ENCODE results near the gene OPN4.

DNA sequence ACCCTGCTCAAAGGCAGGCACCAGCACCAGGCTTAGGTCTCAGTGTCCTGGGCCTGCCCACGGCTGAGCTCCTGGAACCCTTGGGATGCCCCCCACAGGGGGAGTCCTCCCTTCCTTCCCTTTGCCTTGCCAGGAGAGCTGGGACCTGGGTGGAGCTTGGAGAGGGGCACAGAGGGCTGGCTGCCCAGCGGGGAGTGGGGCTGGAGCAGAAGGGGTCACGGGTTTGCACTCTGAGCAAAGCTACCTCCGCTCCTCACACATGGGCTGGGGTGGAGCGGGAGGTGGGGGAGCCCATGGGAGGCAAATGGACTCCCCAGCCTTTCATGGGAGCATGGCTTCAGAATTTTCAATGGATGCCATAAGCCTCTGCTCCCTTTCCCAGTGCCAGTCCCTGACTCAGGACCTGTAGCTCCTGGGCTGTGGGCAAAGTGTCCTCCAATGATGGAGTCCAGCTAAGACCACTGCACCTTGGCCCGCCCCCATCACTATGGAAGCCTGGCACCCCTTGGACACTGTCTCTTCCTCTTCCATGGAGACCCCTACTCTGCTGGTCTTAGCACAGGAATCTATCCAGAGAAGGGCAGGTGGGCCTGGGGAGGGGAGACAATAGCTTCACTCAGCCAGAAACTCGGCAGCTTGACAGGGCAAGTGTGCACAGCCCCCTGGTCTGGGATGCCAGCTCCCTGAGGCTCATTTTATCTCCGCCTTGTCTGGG, 53.9 kb downstream of the OPN4 start:
- TF ChIP-seq, protein P1, sequence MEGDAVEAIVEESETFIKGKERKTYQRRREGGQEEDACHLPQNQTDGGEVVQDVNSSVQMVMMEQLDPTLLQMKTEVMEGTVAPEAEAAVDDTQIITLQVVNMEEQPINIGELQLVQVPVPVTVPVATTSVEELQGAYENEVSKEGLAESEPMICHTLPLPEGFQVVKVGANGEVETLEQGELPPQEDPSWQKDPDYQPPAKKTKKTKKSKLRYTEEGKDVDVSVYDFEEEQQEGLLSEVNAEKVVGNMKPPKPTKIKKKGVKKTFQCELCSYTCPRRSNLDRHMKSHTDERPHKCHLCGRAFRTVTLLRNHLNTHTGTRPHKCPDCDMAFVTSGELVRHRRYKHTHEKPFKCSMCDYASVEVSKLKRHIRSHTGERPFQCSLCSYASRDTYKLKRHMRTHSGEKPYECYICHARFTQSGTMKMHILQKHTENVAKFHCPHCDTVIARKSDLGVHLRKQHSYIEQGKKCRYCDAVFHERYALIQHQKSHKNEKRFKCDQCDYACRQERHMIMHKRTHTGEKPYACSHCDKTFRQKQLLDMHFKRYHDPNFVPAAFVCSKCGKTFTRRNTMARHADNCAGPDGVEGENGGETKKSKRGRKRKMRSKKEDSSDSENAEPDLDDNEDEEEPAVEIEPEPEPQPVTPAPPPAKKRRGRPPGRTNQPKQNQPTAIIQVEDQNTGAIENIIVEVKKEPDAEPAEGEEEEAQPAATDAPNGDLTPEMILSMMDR (IDR thresholded peaks at IDR 0.05), result no peak
- no peak for TF ChIP-seq POLR2A (IDR thresholded peaks at IDR 0.05)

Data from lower leg skin (tissue), 3 donors.